D721Med (cell line): Measurements from ENCODE around the gene MECR.

Experiments used
- DNase-seq: peaks from one replicate; pipeline ENCODE4 v3.0.0; 2011; ENCODE audit warnings: low spot score; ENCODE audit not compliant: insufficient read length
- FAIRE-seq: peaks from 2 replicates; lab custom pipeline; 2011; peaks lifted over from hg19 to GRCh38; lab: Jason Lieb, UNC
- CTCF ChIP-seq: IDR thresholded peaks from 2 replicates; pipeline ENCODE4 v1.5.1; 2012; ENCODE audit warnings: mild to moderate bottlenecking, control low read depth; ENCODE audit not compliant: insufficient read depth; ENCODE audit errors: missing control alignments

MECR gene

GRCh38 chr1:29271724-29272123 is 41.0 kb upstream of the MECR start:
- FAIRE-seq (no peak), DNase-seq (no peak)
- TF ChIP-seq CTCF: no peak

- DNase-seq (no peak), FAIRE-seq (no peak)
- no peak for TF ChIP-seq CTCF
Measured at GRCh38 chr1:29270929-29271521, 40.3 kb upstream of the MECR start.

GRCh38 chr1:29269382-29269781 is 38.6 kb upstream of the MECR start:
- no peak for DNase-seq
- FAIRE-seq: no peak

GRCh38 chr1:29267321-29268070 is 36.8 kb upstream of the MECR start:
- TF ChIP-seq CTCF: no peak
- DNase-seq (no peak), FAIRE-seq (no peak)

More at GRCh38 chr1:29269382-29269781, 38.6 kb upstream of the MECR start:
- no peak for TF ChIP-seq CTCF

- FAIRE-seq (no peak), DNase-seq (no peak)
Measured at GRCh38 chr1:29266912-29267311, 36.2 kb upstream of the MECR start.

GRCh38 chr1:29264773-29265389 is 34.1 kb upstream of the MECR start:
- DNase-seq (no peak), FAIRE-seq (peak; percentile 67)
- no peak for TF ChIP-seq CTCF

More at GRCh38 chr1:29266912-29267311, 36.2 kb upstream of the MECR start:
- TF ChIP-seq CTCF: no peak
